Lung (tissue), 12 donors: Measurements from ENCODE around the gene UST. TPM values are rescaled to one million over a fixed set of nuclear protein-coding genes. Genes with fewer than 3 reads are reported as not detected.

Source experiments
- ATAC-seq: fragments of 200-7000 bp; cut with Tn5 transposase; one replicate; pipeline ENCODE4 v1.9.1; 2020; ENCODE audit warnings: moderate number of reproducible peaks; ENCODE audit not compliant: insufficient read depth, low FRiP score
- DNase-seq, 3 donors: peaks; one replicate each; pipeline ENCODE4 v3.0.0-alpha.2; 2013 to 2017
- H3K27ac ChIP-seq, 2 donors: one replicate each; pipeline ENCODE4 v1.5.1; 2013; ENCODE audit warnings: mild to moderate bottlenecking in 2 of 2, moderate library complexity in 2 of 2, control low read depth in 1 of 2, inconsistent platforms in 1 of 2, low read depth in 1 of 2, low read length in 1 of 2
- H3K27me3 ChIP-seq, 3 donors: one replicate each; pipeline ENCODE4 v1.5.1; 2013; ENCODE audit warnings: low read length in 2 of 3; ENCODE audit not compliant: control insufficient read depth in 3 of 3, insufficient read depth in 3 of 3
- H3K36me3 ChIP-seq, 4 donors: one replicate each; pipeline ENCODE4 v1.5.1; 2013; ENCODE audit warnings: low read length in 4 of 4, mild to moderate bottlenecking in 1 of 4, moderate library complexity in 1 of 4; ENCODE audit not compliant: control insufficient read depth in 4 of 4, insufficient read depth in 4 of 4
- H3K4me1 ChIP-seq, 5 donors: one replicate each; pipeline ENCODE4 v1.5.1; 2013; ENCODE audit warnings: low read length in 5 of 5, mild to moderate bottlenecking in 2 of 5, moderate library complexity in 1 of 5; ENCODE audit not compliant: control insufficient read depth in 5 of 5, insufficient read depth in 5 of 5
- H3K4me3 ChIP-seq: one replicate; pipeline ENCODE4 v1.5.1; 2013; ENCODE audit warnings: mild to moderate bottlenecking, control low read depth, moderate library complexity
- H3K9ac ChIP-seq, 2 donors: one replicate each; pipeline ENCODE4 v1.5.1; 2013; ENCODE audit warnings: low read length in 2 of 2, control low read depth in 1 of 2; ENCODE audit not compliant: insufficient read depth in 1 of 2
- H3K9me3 ChIP-seq, 4 donors: one replicate each; pipeline ENCODE4 v1.5.1; 2013; ENCODE audit warnings: low read length in 3 of 4, mild to moderate bottlenecking in 1 of 4, moderate library complexity in 1 of 4; ENCODE audit not compliant: control insufficient read depth in 4 of 4, insufficient read depth in 3 of 4
- WGBS, 2 donors: extraction: QIAGEN DNeasy Blood & Tissue Kit; methylation state at CpG; one replicate each; pipeline ENCODE4 v1.1.7; 2013; 5-methylcytosine and 5-hydroxymethylcytosine counted together
- polyA plus RNA-seq, 2 donors: library from polyadenylated mRNA; stranded (reverse); fragments of 200-250 nt; gene quantifications; one replicate each; pipeline ENCODE4 v1.2.1, GENCODE V29; 2013
- total RNA-seq, 2 donors: library from RNA; depleted of rRNA in 1 of 2; stranded (reverse); fragments of >200 nt in 1 of 2; gene quantifications; one replicate each; pipeline ENCODE4 v1.2.1, GENCODE V29; 2014 to 2021
- TF ChIP-seq, protein P1 (sequence below): IDR thresholded peaks from 2 replicates; pipeline ENCODE4 v1.5.1; 2012; ENCODE audit warnings: mild to moderate bottlenecking; ENCODE audit errors: control extremely low read depth, extremely low read depth
- donor health status: control.
- donor health status: control.
- donor health status: Bipolar disorder and iron deficiency.
- donor health status: healthy.
- donor health status: DM: yes; HTN: yes; CAD: no.

UST gene
- total and polyA plus RNA-seq, 4 donors: 4.5 to 24.0 (median 7.1) TPM

DNA sequence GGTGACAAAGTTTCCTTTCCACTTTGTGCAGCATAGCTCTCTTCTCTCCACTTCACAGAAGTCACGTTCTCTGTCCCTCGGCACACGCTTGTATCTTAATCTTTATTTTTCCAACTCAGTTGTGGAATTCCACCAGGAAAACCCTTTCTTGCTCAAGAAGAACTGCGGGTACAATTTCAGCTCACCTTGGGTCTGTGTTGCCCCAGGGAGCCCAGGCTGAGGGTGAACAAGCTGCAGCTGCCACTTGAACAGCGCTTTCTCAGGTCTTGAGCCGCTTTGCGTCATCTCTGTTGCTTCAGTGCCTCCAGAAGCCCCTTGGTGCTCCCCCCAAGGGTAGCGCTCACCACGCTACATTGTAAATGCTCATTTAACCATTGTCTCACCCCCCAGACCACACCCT is 341.5 kb downstream of the UST start:
- Histone ChIP-seq H3K4me1 (peaks cover 0 to 2% (median 1%) of the 10 kb centered on the region in 5 donors), H3K4me3 (no peak overlapping the region), H3K27ac (no peak overlapping the region), H3K36me3 (no peaks in the 10 kb centered on the region), H3K9me3 (no peaks in the 10 kb centered on the region), H3K27me3 (no peaks in the 10 kb centered on the region), H3K9ac (no peak overlapping the region)
- DNase-seq (no peak), ATAC-seq (no peak)
- TF ChIP-seq, protein P1, sequence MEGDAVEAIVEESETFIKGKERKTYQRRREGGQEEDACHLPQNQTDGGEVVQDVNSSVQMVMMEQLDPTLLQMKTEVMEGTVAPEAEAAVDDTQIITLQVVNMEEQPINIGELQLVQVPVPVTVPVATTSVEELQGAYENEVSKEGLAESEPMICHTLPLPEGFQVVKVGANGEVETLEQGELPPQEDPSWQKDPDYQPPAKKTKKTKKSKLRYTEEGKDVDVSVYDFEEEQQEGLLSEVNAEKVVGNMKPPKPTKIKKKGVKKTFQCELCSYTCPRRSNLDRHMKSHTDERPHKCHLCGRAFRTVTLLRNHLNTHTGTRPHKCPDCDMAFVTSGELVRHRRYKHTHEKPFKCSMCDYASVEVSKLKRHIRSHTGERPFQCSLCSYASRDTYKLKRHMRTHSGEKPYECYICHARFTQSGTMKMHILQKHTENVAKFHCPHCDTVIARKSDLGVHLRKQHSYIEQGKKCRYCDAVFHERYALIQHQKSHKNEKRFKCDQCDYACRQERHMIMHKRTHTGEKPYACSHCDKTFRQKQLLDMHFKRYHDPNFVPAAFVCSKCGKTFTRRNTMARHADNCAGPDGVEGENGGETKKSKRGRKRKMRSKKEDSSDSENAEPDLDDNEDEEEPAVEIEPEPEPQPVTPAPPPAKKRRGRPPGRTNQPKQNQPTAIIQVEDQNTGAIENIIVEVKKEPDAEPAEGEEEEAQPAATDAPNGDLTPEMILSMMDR: no peak
- 77 to 86% methylated on average over 9 of the region's 9 CpGs for WGBS, 2 donors

DNA sequence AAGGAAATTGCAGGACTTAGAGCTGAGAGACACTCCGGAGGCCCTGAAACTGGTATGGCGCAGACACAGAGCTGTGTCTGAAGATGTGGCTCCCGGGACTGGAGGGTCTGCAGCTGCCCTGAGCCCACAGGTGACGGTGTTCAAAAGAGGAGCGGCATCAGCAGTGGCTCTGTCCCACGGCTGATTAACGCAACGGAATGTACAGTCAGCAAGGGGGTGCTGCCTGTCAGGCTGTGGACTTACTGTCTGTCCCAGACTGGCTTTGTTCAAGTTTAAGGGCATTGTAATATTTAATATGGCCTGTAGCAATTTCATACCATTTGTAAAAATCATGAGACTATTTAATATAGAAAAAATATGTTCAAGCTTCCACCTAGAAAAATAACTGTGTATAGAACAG is 342.7 kb downstream of the UST start:
- Histone ChIP-seq H3K27me3 (no peaks in the 10 kb centered on the region), H3K4me1 (peaks cover 0 to 13% (median 1%) of the 10 kb centered on the region in 5 donors)
- ATAC-seq: no peak

DNA sequence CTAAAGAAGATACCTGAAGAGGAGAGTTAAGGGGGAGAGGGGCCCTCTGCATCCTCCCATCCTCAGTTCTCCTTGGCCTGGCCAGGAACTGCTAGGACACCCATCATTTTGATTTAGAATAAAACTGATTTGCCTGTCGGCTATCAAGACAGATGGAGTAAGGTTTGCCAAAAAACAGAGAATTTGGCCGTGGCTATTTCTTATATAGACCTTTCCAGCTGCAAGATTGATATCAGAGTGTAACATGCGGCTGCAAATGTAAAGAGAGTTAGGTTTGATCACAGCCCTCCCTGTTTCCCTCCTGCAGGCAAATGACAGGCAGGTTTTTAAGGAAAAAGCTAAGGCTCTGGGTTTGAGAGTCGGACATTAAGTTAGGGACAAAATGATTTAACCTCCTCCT is 344.1 kb downstream of the UST start:
- TF ChIP-seq, protein P1: no peak
- Histone ChIP-seq H3K36me3 (no peaks in the 10 kb centered on the region), H3K9me3 (no peaks in the 10 kb centered on the region), H3K4me1 (peaks cover 0 to 21% (median 1%) of the 10 kb centered on the region in 5 donors), H3K9ac (no peak overlapping the region), H3K27ac (no peak overlapping the region), H3K4me3 (no peak overlapping the region), H3K27me3 (no peaks in the 10 kb centered on the region)
- no peak for ATAC-seq
- WGBS, 2 donors: 87 to 90% methylated on average over 4 of the region's 4 CpGs
- DNase-seq: no peak

More for the DNA sequence above, 342.7 kb downstream of the UST start:
- H3K9ac ChIP-seq: no peak overlapping the region
- H3K36me3 ChIP-seq: no peaks in the 10 kb centered on the region
- no peaks in the 10 kb centered on the region for H3K9me3 ChIP-seq
- H3K27ac ChIP-seq: no peak overlapping the region
- TF ChIP-seq, protein P1: no peak
- 89 to 93% methylated on average over 8 of the region's 8 CpGs for WGBS, 2 donors
- DNase-seq: no peak
- no peak overlapping the region for H3K4me3 ChIP-seq

GRCh38 chr6:149093643-149094042 is 346.8 kb downstream of the UST start:
- TF ChIP-seq, protein P1: no peak
- DNase-seq: peak in 2 of 3 donors; percentile 43 to 70

More at GRCh38 chr6:149093643-149094042, 346.8 kb downstream of the UST start:
- Histone ChIP-seq H3K27me3 (no peaks in the 10 kb centered on the region), H3K27ac (no peak overlapping the region), H3K36me3 (no peaks in the 10 kb centered on the region), H3K9me3 (peaks cover 0 to 3% (median 1%) of the 10 kb centered on the region in 4 donors), H3K4me1 (peaks cover 0 to 24% (median 2%) of the 10 kb centered on the region in 5 donors), H3K4me3 (no peak overlapping the region), H3K9ac (no peak overlapping the region)
- no peak for ATAC-seq
- 69 to 70% methylated on average over 3 of the region's 3 CpGs for WGBS, 2 donors
